Bone marrow (tissue), 2 donors: Measurements from ENCODE around the gene AADAC.
"Not testable (repeated sequence)": the region's sequence is repeated elsewhere in the genome, so short reads cannot be mapped to it uniquely, and the experiment has no call there.

Experiments
- DNase-seq, 2 donors: peaks; one replicate each; lab custom pipeline; 2025; lab: John Stamatoyannopoulos, UW

The AADAC gene

GRCh38 chr3:151798466-151798865, 15.4 kb upstream of the AADAC start:
- DNase-seq, result no peak

- no peak for DNase-seq
These were observed 13.5 kb upstream of the AADAC start for GRCh38 chr3:151800431-151800830.

- DNase-seq, result no peak
These were observed 9.6 kb upstream of the AADAC start for GRCh38 chr3:151804267-151804666.

- no peak for DNase-seq
These were observed 7.1 kb upstream of the AADAC start for GRCh38 chr3:151806838-151807237.

GRCh38 chr3:151808926-151809325, 5.0 kb upstream of the AADAC start:
- DNase-seq, result not testable (repeated sequence)

- no peak for DNase-seq
These were observed 2.4 kb upstream of the AADAC start for GRCh38 chr3:151811474-151811873.

GRCh38 chr3:151814588-151814987, 672 bp downstream of the AADAC start:
- no peak for DNase-seq

- no peak for DNase-seq
These were observed 2.2 kb downstream of the AADAC start for GRCh38 chr3:151816091-151816604.

GRCh38 chr3:151817473-151817872, 3.6 kb downstream of the AADAC start:
- DNase-seq, result no peak

- DNase-seq, result no peak
These were observed 4.4 kb downstream of the AADAC start for GRCh38 chr3:151818361-151818760.

- DNase-seq, result no peak
These were observed 6.0 kb downstream of the AADAC start for GRCh38 chr3:151819910-151820309.

GRCh38 chr3:151827816-151828215, 13.9 kb downstream of the AADAC start:
- no peak for DNase-seq

GRCh38 chr3:151835751-151836525, 22.0 kb downstream of the AADAC start:
- no peak for DNase-seq

GRCh38 chr3:151837057-151837456, 23.1 kb downstream of the AADAC start:
- DNase-seq, result peak in 1 of 2 donors; percentile 57

GRCh38 chr3:151838574-151839312, 24.8 kb downstream of the AADAC start:
- peak in 1 of 2 donors; percentile 69 for DNase-seq

GRCh38 chr3:151839313-151839631, 25.4 kb downstream of the AADAC start:
- no peak for DNase-seq

- DNase-seq, result no peak
These were observed 27.9 kb downstream of the AADAC start for GRCh38 chr3:151841801-151842200.

- no peak for DNase-seq
These were observed 29.4 kb downstream of the AADAC start for GRCh38 chr3:151843275-151843674.

- no peak for DNase-seq
These were observed 31.5 kb downstream of the AADAC start for GRCh38 chr3:151845306-151845905.

GRCh38 chr3:151850065-151850464, 36.1 kb downstream of the AADAC start:
- DNase-seq, result not testable (repeated sequence)

GRCh38 chr3:151852074-151852811, 38.3 kb downstream of the AADAC start:
- DNase-seq, result no peak

GRCh38 chr3:151856118-151856517, 42.2 kb downstream of the AADAC start:
- no peak for DNase-seq
